Measurements from ENCODE around the gene N4BP2. TPM values are rescaled to one million over a fixed set of nuclear protein-coding genes. Genes with fewer than 3 reads are reported as not detected.

N4BP2 gene
- total and polyA plus RNA-seq, 2 of the 8 experiments (the other 6 are each of a cell fraction or from before 2014, with no cell fraction given) = 4.4 to 44.7 TPM

DNA sequence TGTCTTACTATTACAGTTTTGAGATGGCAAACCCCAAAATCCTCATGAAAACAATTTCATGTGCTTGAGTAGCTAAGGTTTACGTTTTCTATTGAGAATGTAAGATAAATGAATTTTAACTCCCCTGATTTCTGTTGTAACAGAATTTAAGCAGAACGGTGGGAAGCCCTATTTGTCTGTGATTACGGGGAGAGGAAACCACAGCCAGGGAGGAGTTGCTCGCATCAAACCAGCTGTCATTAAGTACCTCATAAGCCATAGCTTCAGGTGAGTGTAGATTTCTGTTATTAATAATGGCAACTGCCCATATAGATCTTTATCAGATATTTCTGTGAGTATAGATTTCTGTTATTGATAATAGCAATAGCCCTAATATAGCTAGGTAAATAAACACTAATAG is 96.0 kb downstream of the N4BP2 start (continued):
- TF ChIP-seq, protein P1, sequence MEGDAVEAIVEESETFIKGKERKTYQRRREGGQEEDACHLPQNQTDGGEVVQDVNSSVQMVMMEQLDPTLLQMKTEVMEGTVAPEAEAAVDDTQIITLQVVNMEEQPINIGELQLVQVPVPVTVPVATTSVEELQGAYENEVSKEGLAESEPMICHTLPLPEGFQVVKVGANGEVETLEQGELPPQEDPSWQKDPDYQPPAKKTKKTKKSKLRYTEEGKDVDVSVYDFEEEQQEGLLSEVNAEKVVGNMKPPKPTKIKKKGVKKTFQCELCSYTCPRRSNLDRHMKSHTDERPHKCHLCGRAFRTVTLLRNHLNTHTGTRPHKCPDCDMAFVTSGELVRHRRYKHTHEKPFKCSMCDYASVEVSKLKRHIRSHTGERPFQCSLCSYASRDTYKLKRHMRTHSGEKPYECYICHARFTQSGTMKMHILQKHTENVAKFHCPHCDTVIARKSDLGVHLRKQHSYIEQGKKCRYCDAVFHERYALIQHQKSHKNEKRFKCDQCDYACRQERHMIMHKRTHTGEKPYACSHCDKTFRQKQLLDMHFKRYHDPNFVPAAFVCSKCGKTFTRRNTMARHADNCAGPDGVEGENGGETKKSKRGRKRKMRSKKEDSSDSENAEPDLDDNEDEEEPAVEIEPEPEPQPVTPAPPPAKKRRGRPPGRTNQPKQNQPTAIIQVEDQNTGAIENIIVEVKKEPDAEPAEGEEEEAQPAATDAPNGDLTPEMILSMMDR (IDR thresholded peaks at IDR 0.05; ENCODE audit: control extremely low read depth in 1 of 3, insufficient read depth in 1 of 3, low read depth in 1 of 3, low read length in 3 of 3) = no peak
- TF ChIP-seq RNF2 (IDR thresholded peaks at IDR 0.05; ENCODE audit: borderline replicate concordance, low read depth, low read length, missing control alignments, poor library complexity, severe bottlenecking) (no peak), SP4 (IDR thresholded peaks at IDR 0.05; ENCODE audit: low read length) (no peak), KDM1A (IDR thresholded peaks at IDR 0.05; ENCODE audit: borderline replicate concordance, low read length) (no peak), CHD2 (IDR thresholded peaks at IDR 0.05; ENCODE audit: low read length) (no peak), KDM5A (IDR thresholded peaks at IDR 0.05; ENCODE audit: low read length) (no peak)
- TF ChIP-seq, protein P2, sequence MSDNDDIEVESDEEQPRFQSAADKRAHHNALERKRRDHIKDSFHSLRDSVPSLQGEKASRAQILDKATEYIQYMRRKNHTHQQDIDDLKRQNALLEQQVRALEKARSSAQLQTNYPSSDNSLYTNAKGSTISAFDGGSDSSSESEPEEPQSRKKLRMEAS (IDR thresholded peaks at IDR 0.05) = no peak
